ENCODE results near the gene SHOX.

GRCh38 chrX:663841-664240, 33.2 kb downstream of the SHOX start:
- TF ChIP-seq CTCF (IDR thresholded peaks at IDR 0.05), result no peak
- no peak for TF ChIP-seq POLR2A (IDR thresholded peaks at IDR 0.05)

Measured in body of pancreas (tissue), 4 donors.